H9 (cell line): ENCODE measurements around the gene KRTDAP. TPM values are rescaled to one million over a fixed set of nuclear protein-coding genes. Genes with fewer than 3 reads are reported as not detected.

ENCODE experiments used
- DNase-seq: peaks from one replicate; pipeline ENCODE4 v3.0.0-alpha.2; 2017
- H2AFZ ChIP-seq: one replicate; pipeline ENCODE4 v1.6.1; 2013; ENCODE audit warnings: mild to moderate bottlenecking, low read length, control low read depth, moderate library complexity
- H2AK5ac ChIP-seq: 2 replicates; pipeline ENCODE4 v1.6.1; 2013; ENCODE audit warnings: low read length, control low read depth, mixed read lengths; ENCODE audit not compliant: insufficient read length
- H2BK120ac ChIP-seq: one replicate; pipeline ENCODE4 v1.6.1; 2013; ENCODE audit warnings: low read depth, mild to moderate bottlenecking, low read length, control low read depth, inconsistent platforms; ENCODE audit not compliant: poor library complexity, severe bottlenecking
- H2BK12ac ChIP-seq: 2 replicates; pipeline ENCODE4 v1.6.1; 2013; ENCODE audit warnings: low read length, control low read depth, mixed read lengths, low read depth; ENCODE audit not compliant: insufficient read length
- H2BK15ac ChIP-seq: 2 replicates; pipeline ENCODE4 v1.6.1; 2013; ENCODE audit warnings: low read depth, low read length, control low read depth
- H2BK20ac ChIP-seq: one replicate; pipeline ENCODE4 v1.6.1; 2013; ENCODE audit warnings: low read depth, mild to moderate bottlenecking, low read length, control low read depth, inconsistent platforms; ENCODE audit not compliant: poor library complexity, severe bottlenecking
- H2BK5ac ChIP-seq: 2 replicates; pipeline ENCODE4 v1.6.1; 2013; ENCODE audit warnings: low read length, control low read depth, mixed read lengths; ENCODE audit not compliant: insufficient read length
- H3K14ac ChIP-seq: 2 replicates; pipeline ENCODE4 v1.6.1; 2013; ENCODE audit warnings: low read length, control low read depth; ENCODE audit not compliant: insufficient read depth
- H3K18ac ChIP-seq: 2 replicates; pipeline ENCODE4 v1.6.1; 2013; ENCODE audit warnings: low read depth, mild to moderate bottlenecking, mixed read lengths, low read length, control low read depth; ENCODE audit not compliant: insufficient read length
- H3K23ac ChIP-seq: 2 replicates; pipeline ENCODE4 v1.6.1; 2013; ENCODE audit warnings: low read length, control low read depth, mixed read lengths, low read depth; ENCODE audit not compliant: insufficient read length
- H3K23me2 ChIP-seq: 2 replicates; pipeline ENCODE4 v1.6.1; 2013; ENCODE audit warnings: low read depth, mild to moderate bottlenecking, mixed read lengths, low read length, control low read depth; ENCODE audit not compliant: insufficient read length, poor library complexity, severe bottlenecking
- H3K27ac ChIP-seq: 2 replicates; pipeline ENCODE4 v1.5.1; 2013; ENCODE audit warnings: low read length, control low read depth, mixed read lengths, low read depth; ENCODE audit not compliant: insufficient read length
- H3K27me3 ChIP-seq: 2 replicates; pipeline ENCODE4 v1.6.1; 2013; ENCODE audit warnings: low read length, control low read depth, inconsistent platforms; ENCODE audit not compliant: insufficient read depth
- H3K4ac ChIP-seq: 2 replicates; pipeline ENCODE4 v1.6.1; 2013; ENCODE audit warnings: low read depth, mild to moderate bottlenecking, control low read depth, inconsistent platforms, low read length, moderate library complexity
- H3K4me1 ChIP-seq: 2 replicates; pipeline ENCODE4 v1.6.1; 2013; ENCODE audit warnings: low read length, control low read depth, inconsistent platforms; ENCODE audit not compliant: insufficient read depth
- H3K4me2 ChIP-seq: 2 replicates; pipeline ENCODE4 v1.6.1; 2013; ENCODE audit warnings: low read length, control low read depth, mixed read lengths; ENCODE audit not compliant: insufficient read length, insufficient read depth
- H3K56ac ChIP-seq: 2 replicates; pipeline ENCODE4 v1.6.1; 2013; ENCODE audit warnings: low read depth, mild to moderate bottlenecking, mixed read lengths, low read length, control low read depth; ENCODE audit not compliant: insufficient read length
- H3K79me1 ChIP-seq: 2 replicates; pipeline ENCODE4 v1.6.1; 2013; ENCODE audit warnings: low read depth, mild to moderate bottlenecking, moderate library complexity, low read length, control low read depth, inconsistent platforms; ENCODE audit not compliant: insufficient read depth, poor library complexity, severe bottlenecking
- H3K79me2 ChIP-seq: 2 replicates; pipeline ENCODE4 v1.6.1; 2013; ENCODE audit warnings: low read length, control low read depth, inconsistent platforms; ENCODE audit not compliant: insufficient read depth
- H3K9ac ChIP-seq: 2 replicates; pipeline ENCODE4 v1.6.1; 2013; ENCODE audit warnings: low read length, control low read depth, mixed read lengths; ENCODE audit not compliant: insufficient read length; ENCODE audit errors: extremely low read depth
- H3K9me3 ChIP-seq: one replicate; pipeline ENCODE4 v1.6.1; 2013; ENCODE audit warnings: low read depth, low read length, inconsistent platforms; ENCODE audit not compliant: control insufficient read depth
- H3T11ph ChIP-seq: one replicate; pipeline ENCODE4 v1.6.1; 2013; ENCODE audit warnings: mild to moderate bottlenecking, low read length, control low read depth, inconsistent platforms
- H4K20me1 ChIP-seq: one replicate; pipeline ENCODE4 v1.6.1; 2013; ENCODE audit not compliant: control insufficient read depth, insufficient read length, insufficient read depth
- H4K5ac ChIP-seq: 2 replicates; pipeline ENCODE4 v1.6.1; 2013; ENCODE audit warnings: low read depth, mild to moderate bottlenecking, mixed read lengths, low read length, control low read depth; ENCODE audit not compliant: insufficient read length
- H4K8ac ChIP-seq: replicated peaks from 2 replicates; pipeline ENCODE4 v1.6.1; 2013; ENCODE audit warnings: low read length, control low read depth, mixed read lengths, low read depth; ENCODE audit not compliant: insufficient read length
- H4K91ac ChIP-seq: 2 replicates; pipeline ENCODE4 v1.6.1; 2013; ENCODE audit warnings: low read depth, mild to moderate bottlenecking, moderate library complexity, mixed read lengths, low read length, control low read depth; ENCODE audit not compliant: insufficient read length
- H3K27ac Mint-ChIP-seq, 3 experiments: 2 replicates in 2 of 3; 3 replicates in 1 of 3; pipeline ENCODE4 v1.8.0; 2020 to 2021; ENCODE audit warnings: mixed read lengths in 3 of 3, mild to moderate bottlenecking in 1 of 3, moderate library complexity in 1 of 3
- H3K27me3 Mint-ChIP-seq: 2 replicates; pipeline ENCODE4 v1.8.0; 2021; ENCODE audit warnings: low read depth, mild to moderate bottlenecking, moderate library complexity, mixed read lengths
- H3K36me3 Mint-ChIP-seq, 3 experiments: 2 replicates in 2 of 3; 3 replicates in 1 of 3; pipeline ENCODE4 v1.8.0; 2020 to 2021; ENCODE audit warnings: low read depth in 3 of 3, mixed read lengths in 3 of 3; ENCODE audit not compliant: insufficient read depth in 1 of 3
- H3K4me1 Mint-ChIP-seq, 2 experiments: 2 replicates each; pipeline ENCODE4 v1.8.0; 2020; ENCODE audit warnings: mixed read lengths in 2 of 2
- H3K4me3 Mint-ChIP-seq, 2 experiments: 2 replicates in 1 of 2; 3 replicates in 1 of 2; pipeline ENCODE4 v1.8.0; 2020 to 2021; ENCODE audit warnings: mild to moderate bottlenecking in 2 of 2, mixed read lengths in 2 of 2, moderate library complexity in 1 of 2
- H3K9me3 Mint-ChIP-seq, 2 experiments: 2 replicates in 1 of 2; 3 replicates in 1 of 2; pipeline ENCODE4 v1.8.0; 2020; ENCODE audit warnings: mild to moderate bottlenecking in 2 of 2, mixed read lengths in 2 of 2, moderate library complexity in 1 of 2
- WGBS: extraction: QIAGEN DNeasy Blood & Tissue Kit; methylation state at CpG from one replicate; pipeline ENCODE4 v1.1.7; 2013; ENCODE audit warnings: missing lambda C conversion rate, low lambda C conversion rate, mixed read lengths; ENCODE audit not compliant: insufficient read length; ENCODE audit errors: extremely low coverage; 5-methylcytosine and 5-hydroxymethylcytosine counted together
- total RNA-seq: library from RNA; stranded (reverse); gene quantifications from 2 replicates; pipeline ENCODE4 v1.2.1, GENCODE V29; 2021
- TF ChIP-seq, protein P1 (sequence below): fragments of 200-600 bp; sonication (generic); conservative IDR thresholded peaks from 3 replicates; pipeline ENCODE4 v1.8.0; 2021; ENCODE audit warnings: antibody characterized with exemption, mild to moderate bottlenecking

The KRTDAP gene
- total RNA-seq, 1 experiment from 2014 or later: 0.87 TPM

DNA sequence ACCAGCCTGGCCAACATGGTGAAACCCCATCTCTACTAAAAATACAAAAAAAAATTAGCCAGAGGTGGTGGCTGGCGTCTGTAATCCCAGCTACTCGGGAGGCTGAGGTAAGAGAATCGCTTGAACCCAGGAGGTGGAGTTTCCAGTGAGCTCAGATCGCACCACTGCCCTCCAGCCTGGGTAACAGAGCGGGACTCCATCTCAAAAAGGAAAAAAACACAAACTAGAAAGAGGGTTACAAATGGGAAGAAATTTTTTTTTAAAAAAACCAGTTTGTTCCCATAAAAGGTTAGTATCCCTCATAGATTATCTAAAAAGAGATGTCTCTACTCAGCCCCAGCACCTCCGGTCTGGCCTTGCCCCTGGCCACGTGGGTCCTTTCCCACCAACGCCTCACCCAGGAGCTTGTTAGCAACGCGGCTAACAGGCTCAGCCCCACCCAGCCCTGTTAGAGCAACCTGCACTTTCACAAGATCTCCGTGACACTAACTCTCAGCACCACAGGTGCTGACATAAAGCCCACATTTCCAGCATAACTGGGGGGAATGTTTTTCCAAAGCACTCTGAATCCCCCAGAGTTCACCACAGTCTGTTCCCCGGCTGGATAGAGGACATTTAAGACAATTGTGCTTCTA is 18.9 kb upstream of the KRTDAP start:
- peaks cover 26% of the 10 kb centered on the region for H3K27me3 Mint-ChIP-seq
- H3K27ac Mint-ChIP-seq: peak overlapping the region; percentile 99 to 100 (median 99)
- Histone ChIP-seq H3K9me3 (no peaks in the 10 kb centered on the region), H3K56ac (no peak overlapping the region), H3K27ac (peak overlapping the region; percentile 36), H4K20me1 (no peaks in the 10 kb centered on the region), H3K27me3 (no peaks in the 10 kb centered on the region; the same call in 1 of the 2 replicates), H3K4ac (peak overlapping the region; percentile 35; the same call in 1 of the 2 replicates), H2AFZ (no peak overlapping the region), H3K9ac (peak overlapping the region; percentile 88), H2BK20ac (no peak overlapping the region), H2AK5ac (no peak overlapping the region), H3T11ph (no peak overlapping the region), H2BK15ac (no peak overlapping the region), H3K18ac (peak overlapping the region; percentile 83), H3K4me1 (no peaks in the 10 kb centered on the region), H2BK120ac (no peak overlapping the region), H4K8ac (no peak overlapping the region), H4K91ac (no peak overlapping the region), H3K23ac (no peak overlapping the region), H4K5ac (peak overlapping the region; percentile 20), H3K14ac (peak overlapping the region; percentile 94; the same call in 1 of the 2 replicates), H3K23me2 (peaks cover 10% of the 10 kb centered on the region), H3K79me2 (peaks cover 4% of the 10 kb centered on the region; the same call in 1 of the 2 replicates), H3K4me2 (peak overlapping the region; percentile 94), H2BK12ac (no peak overlapping the region), H2BK5ac (no peak overlapping the region), H3K79me1 (no peaks in the 10 kb centered on the region)
- TF ChIP-seq, protein P1, sequence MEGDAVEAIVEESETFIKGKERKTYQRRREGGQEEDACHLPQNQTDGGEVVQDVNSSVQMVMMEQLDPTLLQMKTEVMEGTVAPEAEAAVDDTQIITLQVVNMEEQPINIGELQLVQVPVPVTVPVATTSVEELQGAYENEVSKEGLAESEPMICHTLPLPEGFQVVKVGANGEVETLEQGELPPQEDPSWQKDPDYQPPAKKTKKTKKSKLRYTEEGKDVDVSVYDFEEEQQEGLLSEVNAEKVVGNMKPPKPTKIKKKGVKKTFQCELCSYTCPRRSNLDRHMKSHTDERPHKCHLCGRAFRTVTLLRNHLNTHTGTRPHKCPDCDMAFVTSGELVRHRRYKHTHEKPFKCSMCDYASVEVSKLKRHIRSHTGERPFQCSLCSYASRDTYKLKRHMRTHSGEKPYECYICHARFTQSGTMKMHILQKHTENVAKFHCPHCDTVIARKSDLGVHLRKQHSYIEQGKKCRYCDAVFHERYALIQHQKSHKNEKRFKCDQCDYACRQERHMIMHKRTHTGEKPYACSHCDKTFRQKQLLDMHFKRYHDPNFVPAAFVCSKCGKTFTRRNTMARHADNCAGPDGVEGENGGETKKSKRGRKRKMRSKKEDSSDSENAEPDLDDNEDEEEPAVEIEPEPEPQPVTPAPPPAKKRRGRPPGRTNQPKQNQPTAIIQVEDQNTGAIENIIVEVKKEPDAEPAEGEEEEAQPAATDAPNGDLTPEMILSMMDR: no peak
- H3K9me3 Mint-ChIP-seq: no peaks in the 10 kb centered on the region
- peaks cover 30 to 42% (median 42%) of the 10 kb centered on the region in 3 experiments for H3K36me3 Mint-ChIP-seq
- H3K4me3 Mint-ChIP-seq: peak overlapping the region; percentile 97 to 98
- H3K4me1 Mint-ChIP-seq: peaks cover 19 to 35% of the 10 kb centered on the region in 2 experiments
- peak; percentile 79 for DNase-seq
- no CpG with 5 or more reads among the region's 12 CpGs for WGBS
